ENCODE data around the gene TMEM135. TPM values are rescaled to one million over a fixed set of nuclear protein-coding genes. Genes with fewer than 3 reads are reported as not detected.

The TMEM135 gene
- total RNA-seq, 1 experiment from 2014 or later, result 14.0 TPM

DNA sequence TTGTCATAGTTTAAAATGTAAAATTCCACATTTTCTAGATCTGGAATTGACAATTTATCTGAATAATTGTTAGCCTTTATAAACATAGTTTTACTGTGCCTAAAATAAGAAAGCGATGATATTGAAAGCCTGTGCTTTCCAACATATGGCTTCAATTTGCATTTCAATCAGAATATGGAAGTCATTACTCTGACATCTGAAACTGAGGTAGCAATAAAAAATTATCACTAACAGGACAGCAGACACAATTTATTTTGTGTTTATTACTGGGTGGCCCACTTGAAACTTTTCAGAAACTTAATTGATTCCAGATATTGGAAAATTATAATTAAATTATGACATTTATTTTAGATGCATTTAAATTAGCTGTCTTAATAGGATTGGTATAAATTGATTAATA is 78.5 kb downstream of the TMEM135 start:
- TF ChIP-seq EZH2phosphoT487 (IDR thresholded peaks at IDR 0.05; ENCODE audit: borderline replicate concordance, low read length) (no peak), EZH2 (IDR thresholded peaks at IDR 0.05; ENCODE audit: low read length, unreplicated experiment) (no peak)
- TF ChIP-seq, protein P1, sequence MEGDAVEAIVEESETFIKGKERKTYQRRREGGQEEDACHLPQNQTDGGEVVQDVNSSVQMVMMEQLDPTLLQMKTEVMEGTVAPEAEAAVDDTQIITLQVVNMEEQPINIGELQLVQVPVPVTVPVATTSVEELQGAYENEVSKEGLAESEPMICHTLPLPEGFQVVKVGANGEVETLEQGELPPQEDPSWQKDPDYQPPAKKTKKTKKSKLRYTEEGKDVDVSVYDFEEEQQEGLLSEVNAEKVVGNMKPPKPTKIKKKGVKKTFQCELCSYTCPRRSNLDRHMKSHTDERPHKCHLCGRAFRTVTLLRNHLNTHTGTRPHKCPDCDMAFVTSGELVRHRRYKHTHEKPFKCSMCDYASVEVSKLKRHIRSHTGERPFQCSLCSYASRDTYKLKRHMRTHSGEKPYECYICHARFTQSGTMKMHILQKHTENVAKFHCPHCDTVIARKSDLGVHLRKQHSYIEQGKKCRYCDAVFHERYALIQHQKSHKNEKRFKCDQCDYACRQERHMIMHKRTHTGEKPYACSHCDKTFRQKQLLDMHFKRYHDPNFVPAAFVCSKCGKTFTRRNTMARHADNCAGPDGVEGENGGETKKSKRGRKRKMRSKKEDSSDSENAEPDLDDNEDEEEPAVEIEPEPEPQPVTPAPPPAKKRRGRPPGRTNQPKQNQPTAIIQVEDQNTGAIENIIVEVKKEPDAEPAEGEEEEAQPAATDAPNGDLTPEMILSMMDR (conservative IDR thresholded peaks at IDR 0.05; ENCODE audit: low read depth, low read length), result no peak
- Histone ChIP-seq H3K27me3 (ENCODE audit: low read length) (no peaks in the 10 kb centered on the region), H3K36me3 (ENCODE audit: low read depth, low read length) (no peaks in the 10 kb centered on the region), H3K4me1 (ENCODE audit: insufficient read depth, low read length) (peaks cover 7% of the 10 kb centered on the region), H3K9me3 (ENCODE audit: low read length) (no peaks in the 10 kb centered on the region), H3F3A (ENCODE audit: low read length, unreplicated experiment) (no peaks in the 10 kb centered on the region), H3K27ac (ENCODE audit: low read length) (no peak overlapping the region), H3K4me3 (ENCODE audit: low read length) (no peak overlapping the region), H3K79me2 (ENCODE audit: low read length) (no peaks in the 10 kb centered on the region), H3K4me2 (ENCODE audit: low read length) (no peak overlapping the region), H4K20me1 (ENCODE audit: low read length) (no peaks in the 10 kb centered on the region), H3K9me2 (replicated peaks; ENCODE audit: low read length) (no peaks in the 10 kb centered on the region), H2AFZ (ENCODE audit: low read length) (no peak overlapping the region), H3K9ac (ENCODE audit: low read length) (no peak overlapping the region)
- DNase-seq (no peak), ATAC-seq (no peak)
- intact Hi-C loops (cut with micrococcal nuclease), result no loop called here
- ChIA-PET CTCF (no interaction called here), POLR2A (ENCODE audit: unreplicated experiment) (no interaction called here)
- BruUV-seq (replicated peaks), result no TSS peak

DNA sequence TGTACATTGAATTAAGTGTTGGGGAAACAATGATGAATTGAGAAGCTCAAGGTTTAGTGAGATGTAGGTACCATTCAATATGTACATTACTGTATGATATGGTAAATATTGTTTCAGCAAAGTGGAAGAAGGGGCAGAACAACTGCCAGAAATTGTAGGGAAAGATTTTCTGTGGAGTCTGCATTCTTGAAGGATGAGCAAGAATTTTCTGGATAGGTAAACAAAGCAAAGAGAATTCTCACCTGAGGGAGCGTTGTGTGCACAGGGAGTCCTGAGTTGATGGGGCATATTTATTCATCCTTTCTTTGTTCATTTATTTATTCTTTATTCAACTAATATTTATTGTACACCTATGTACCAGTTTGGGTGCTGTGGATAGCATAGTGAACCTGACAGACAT is 83.2 kb downstream of the TMEM135 start:
- BruUV-seq (replicated peaks), result no TSS peak
- Histone ChIP-seq H3K27ac (ENCODE audit: low read length) (no peak overlapping the region), H3K9me3 (ENCODE audit: low read length) (no peaks in the 10 kb centered on the region), H3K27me3 (ENCODE audit: low read length) (no peaks in the 10 kb centered on the region), H3K4me1 (ENCODE audit: insufficient read depth, low read length) (peaks cover 8% of the 10 kb centered on the region), H3F3A (ENCODE audit: low read length, unreplicated experiment) (no peaks in the 10 kb centered on the region), H3K4me2 (ENCODE audit: low read length) (no peak overlapping the region), H3K79me2 (ENCODE audit: low read length) (no peaks in the 10 kb centered on the region), H4K20me1 (ENCODE audit: low read length) (no peaks in the 10 kb centered on the region), H2AFZ (ENCODE audit: low read length) (no peak overlapping the region), H3K9me2 (replicated peaks; ENCODE audit: low read length) (no peaks in the 10 kb centered on the region), H3K36me3 (ENCODE audit: low read depth, low read length) (no peaks in the 10 kb centered on the region), H3K4me3 (ENCODE audit: low read length) (no peak overlapping the region), H3K9ac (ENCODE audit: low read length) (no peak overlapping the region)
- ATAC-seq, result peak; percentile 77
- DNase-seq, result peak; percentile 81
- intact Hi-C loops (cut with micrococcal nuclease), result no loop called here
- ChIA-PET CTCF (no interaction called here), POLR2A (ENCODE audit: unreplicated experiment) (no interaction called here)
- TF ChIP-seq EZH2phosphoT487 (IDR thresholded peaks at IDR 0.05; ENCODE audit: borderline replicate concordance, low read length) (no peak), EZH2 (IDR thresholded peaks at IDR 0.05; ENCODE audit: low read length, unreplicated experiment) (no peak)
- TF ChIP-seq, protein P1 (conservative IDR thresholded peaks at IDR 0.05; ENCODE audit: low read depth, low read length), result no peak

DNA sequence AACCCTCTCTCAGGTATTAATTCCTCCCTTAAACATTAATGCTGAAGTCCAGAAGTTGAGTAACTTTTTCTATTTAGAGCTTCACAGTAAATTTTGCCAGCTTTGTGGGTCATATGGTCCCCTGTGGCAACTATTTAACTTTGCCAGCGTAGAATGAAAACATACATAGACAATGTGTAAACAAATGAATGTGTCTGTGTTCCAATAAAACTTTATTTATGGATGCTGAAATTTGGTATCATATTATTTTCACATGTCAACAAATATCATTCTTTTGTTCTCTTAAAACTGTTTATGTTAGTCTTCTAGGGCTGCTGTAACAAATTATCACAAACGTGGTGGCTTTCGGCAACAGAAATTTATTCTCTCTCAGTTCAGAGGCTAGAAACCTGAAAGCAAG is 85.1 kb downstream of the TMEM135 start:
- no peaks in the 10 kb centered on the region for H3F3A ChIP-seq (ENCODE audit: low read length, unreplicated experiment)
- no peak overlapping the region for H3K4me3 ChIP-seq (ENCODE audit: low read length)
- H3K4me2 ChIP-seq (ENCODE audit: low read length), result no peak overlapping the region
- DNase-seq (no peak), ATAC-seq (no peak)
- H3K9me2 ChIP-seq (replicated peaks; ENCODE audit: low read length), result no peaks in the 10 kb centered on the region
- BruUV-seq (replicated peaks), result no TSS peak
- no peaks in the 10 kb centered on the region for H4K20me1 ChIP-seq (ENCODE audit: low read length)
- no peaks in the 10 kb centered on the region for H3K27me3 ChIP-seq (ENCODE audit: low read length)
- intact Hi-C loops (cut with micrococcal nuclease), result no loop called here
- no peak overlapping the region for H3K27ac ChIP-seq (ENCODE audit: low read length)
- TF ChIP-seq EZH2phosphoT487 (IDR thresholded peaks at IDR 0.05; ENCODE audit: borderline replicate concordance, low read length), result no peak
- POLR2A ChIA-PET (ENCODE audit: unreplicated experiment), result no interaction called here
- H3K9ac ChIP-seq (ENCODE audit: low read length), result no peak overlapping the region
- no peaks in the 10 kb centered on the region for H3K79me2 ChIP-seq (ENCODE audit: low read length)
- CTCF ChIA-PET, result no interaction called here
- no peaks in the 10 kb centered on the region for H3K36me3 ChIP-seq (ENCODE audit: low read depth, low read length)
- H2AFZ ChIP-seq (ENCODE audit: low read length), result no peak overlapping the region
- peaks cover 8% of the 10 kb centered on the region for H3K4me1 ChIP-seq (ENCODE audit: insufficient read depth, low read length)
- H3K9me3 ChIP-seq (ENCODE audit: low read length), result no peaks in the 10 kb centered on the region

Data from PC-3 (cell line).